IMR-90 (cell line): ENCODE data around the gene NCKAP5. TPM values are rescaled to one million over a fixed set of nuclear protein-coding genes. Genes with fewer than 3 reads are reported as not detected.

Experiments used
- ATAC-seq: fragments of 200-7000 bp; cut with Tn5 transposase; 2 replicates; pipeline ENCODE4 v1.9.1; 2020; ENCODE audit warnings: low read depth, mild to moderate bottlenecking, moderate library complexity
- BruUV-seq: library from RNA; stranded (reverse); fragments of 400-500 nt; replicated peaks from 2 replicates; lab custom pipeline; 2021; lab: Mats Ljungman, UMichigan
- CTCF ChIA-PET: fragments of 300-600 bp; formaldehyde crosslinking; extraction: SDS; loops from one replicate; lab custom pipeline; 2021; ENCODE audit warnings: antibody characterized with exemption; lab: Yijun Ruan, JAX
- POLR2A ChIA-PET: fragments of 300-600 bp; sonication (Branson Sonifier 250); formaldehyde crosslinking; loops from one replicate; lab custom pipeline; 2022; ENCODE audit warnings: antibody characterized with exemption; ENCODE audit not compliant: unreplicated experiment; lab: Charles Lee
- DNase-seq: peaks from one replicate; pipeline ENCODE4 v3.0.0; 2013
- H2AFZ ChIP-seq: replicated peaks from 2 replicates; pipeline ENCODE3; 2013; ENCODE audit warnings: low read length, mild to moderate bottlenecking; ENCODE audit not compliant: poor library complexity
- H2AK5ac ChIP-seq: 2 replicates; pipeline ENCODE4 v1.6.1; 2013; ENCODE audit warnings: low read depth, low read length, inconsistent platforms
- H2AK9ac ChIP-seq: replicated peaks from 2 replicates; pipeline ENCODE3; 2013; ENCODE audit warnings: mild to moderate bottlenecking, low read depth, low read length, moderate library complexity; ENCODE audit not compliant: poor library complexity
- H2BK120ac ChIP-seq: 2 replicates; pipeline ENCODE4 v1.6.1; 2013; ENCODE audit warnings: low read depth, low read length, inconsistent platforms
- H2BK15ac ChIP-seq: 3 replicates; pipeline ENCODE4 v1.6.1; 2013; ENCODE audit warnings: low read depth, low read length, inconsistent platforms
- H2BK20ac ChIP-seq: 2 replicates; pipeline ENCODE4 v1.6.1; 2013; ENCODE audit warnings: low read depth, mild to moderate bottlenecking, inconsistent platforms, low read length, moderate library complexity
- H2BK5ac ChIP-seq: 2 replicates; pipeline ENCODE4 v1.6.1; 2013; ENCODE audit warnings: mild to moderate bottlenecking, low read depth, low read length, inconsistent platforms; ENCODE audit not compliant: poor library complexity, severe bottlenecking
- H3K14ac ChIP-seq: replicated peaks from 2 replicates; pipeline ENCODE4 v1.6.1; 2013; ENCODE audit warnings: low read depth, low read length, inconsistent platforms
- H3K18ac ChIP-seq: 2 replicates; pipeline ENCODE4 v1.6.1; 2013; ENCODE audit warnings: low read depth, low read length, control low read depth
- H3K23ac ChIP-seq: 2 replicates; pipeline ENCODE4 v1.6.1; 2013; ENCODE audit warnings: low read depth, low read length, inconsistent platforms
- H3K27ac ChIP-seq: 2 replicates; pipeline ENCODE4 v1.5.1; 2013; ENCODE audit warnings: mild to moderate bottlenecking, control low read depth, low read length; ENCODE audit not compliant: insufficient read depth
- H3K27me3 ChIP-seq: 2 replicates; pipeline ENCODE4 v1.6.1; 2013; ENCODE audit warnings: low read length; ENCODE audit not compliant: control insufficient read depth, insufficient read depth
- H3K36me3 ChIP-seq: 2 replicates; pipeline ENCODE4 v1.6.1; 2013; ENCODE audit warnings: low read length, mixed read lengths; ENCODE audit not compliant: control insufficient read depth, insufficient read depth
- H3K4ac ChIP-seq: 2 replicates; pipeline ENCODE4 v1.6.1; 2013; ENCODE audit warnings: low read depth, low read length, inconsistent platforms
- H3K4me1 ChIP-seq: 2 replicates; pipeline ENCODE4 v1.6.1; 2013; ENCODE audit warnings: low read length, mixed read lengths; ENCODE audit not compliant: control insufficient read depth, insufficient read depth
- H3K4me2 ChIP-seq: 2 replicates; pipeline ENCODE4 v1.6.1; 2013; ENCODE audit warnings: low read depth, mild to moderate bottlenecking, control low read depth, low read length, moderate library complexity
- H3K4me3 ChIP-seq: 2 replicates; pipeline ENCODE4 v1.5.1; 2013; ENCODE audit warnings: low read depth, mild to moderate bottlenecking, control low read depth, low read length, moderate library complexity; ENCODE audit not compliant: insufficient read depth
- H3K56ac ChIP-seq: 2 replicates; pipeline ENCODE4 v1.6.1; 2013; ENCODE audit warnings: low read length, inconsistent platforms; ENCODE audit not compliant: insufficient read depth; ENCODE audit errors: extremely low read depth
- H3K79me1 ChIP-seq, 2 experiments: 2 replicates each; pipeline ENCODE4 v1.6.1; 2013; ENCODE audit warnings: low read length in 2 of 2, inconsistent platforms in 1 of 2, low read depth in 1 of 2
- H3K9ac ChIP-seq: 2 replicates; pipeline ENCODE4 v1.6.1; 2013; ENCODE audit warnings: low read depth, low read length, control low read depth
- H3K9me1 ChIP-seq: 2 replicates; pipeline ENCODE4 v1.6.1; 2013; ENCODE audit warnings: low read length, inconsistent platforms; ENCODE audit not compliant: insufficient read depth
- H3K9me3 ChIP-seq: 2 replicates; pipeline ENCODE4 v1.6.1; 2013; ENCODE audit warnings: low read length; ENCODE audit not compliant: control insufficient read depth, insufficient read depth
- H4K20me1 ChIP-seq: 2 replicates; pipeline ENCODE4 v1.6.1; 2013; ENCODE audit warnings: low read length, inconsistent platforms; ENCODE audit not compliant: insufficient read depth
- H4K5ac ChIP-seq: 2 replicates; pipeline ENCODE4 v1.6.1; 2013; ENCODE audit warnings: mild to moderate bottlenecking, low read depth, low read length, control low read depth
- H4K8ac ChIP-seq, 2 experiments: 2 replicates each; pipeline ENCODE4 v1.6.1; 2013; ENCODE audit warnings: low read depth in 2 of 2, low read length in 2 of 2, control low read depth in 1 of 2, inconsistent platforms in 1 of 2
- H4K91ac ChIP-seq: 2 replicates; pipeline ENCODE4 v1.6.1; 2013; ENCODE audit warnings: low read depth, low read length, inconsistent platforms; ENCODE audit not compliant: insufficient read depth
- BHLHE40 ChIP-seq: fragments of 150-350 bp; IDR thresholded peaks from 2 replicates; pipeline ENCODE4 v1.6.1; 2016; ENCODE audit warnings: mild to moderate bottlenecking, low read depth, low read length
- CHD1 ChIP-seq: IDR thresholded peaks from 2 replicates; pipeline ENCODE4 v1.6.1; 2012; ENCODE audit warnings: low read depth, low read length, improper control_type of control experiment
- CTCF ChIP-seq: conservative IDR thresholded peaks from 2 replicates; pipeline ENCODE4 v1.5.1; 2012; ENCODE audit warnings: mild to moderate bottlenecking, low read depth, low read length, improper control_type of control experiment
- ELK1 ChIP-seq: fragments of 150-350 bp; IDR thresholded peaks from 2 replicates; pipeline ENCODE4 v1.6.1; 2016; ENCODE audit warnings: low read depth, mild to moderate bottlenecking, low read length, moderate library complexity, borderline replicate concordance
- MAZ ChIP-seq: IDR thresholded peaks from 2 replicates; pipeline ENCODE4 v1.6.1; 2012; ENCODE audit warnings: low read depth, mild to moderate bottlenecking, low read length, improper control_type of control experiment, moderate library complexity, borderline replicate concordance
- MXI1 ChIP-seq: IDR thresholded peaks from 2 replicates; pipeline ENCODE4 v1.6.1; 2012; ENCODE audit warnings: low read depth, mild to moderate bottlenecking, low read length, moderate library complexity, borderline replicate concordance
- POLR2A ChIP-seq: IDR thresholded peaks from 2 replicates; pipeline ENCODE4 v1.6.1; 2012; ENCODE audit warnings: mild to moderate bottlenecking, low read depth, low read length
- RAD21 ChIP-seq: IDR thresholded peaks from 2 replicates; pipeline ENCODE4 v1.6.1; 2012; ENCODE audit warnings: low read length, improper control_type of control experiment
- RCOR1 ChIP-seq: IDR thresholded peaks from 2 replicates; pipeline ENCODE4 v1.6.1; 2012; ENCODE audit warnings: mild to moderate bottlenecking, low read length, improper control_type of control experiment; ENCODE audit not compliant: insufficient replicate concordance
- RFX5 ChIP-seq: IDR thresholded peaks from 2 replicates; pipeline ENCODE4 v1.8.0; 2012; ENCODE audit warnings: low read depth, mild to moderate bottlenecking, low read length, moderate library complexity
- USF2 ChIP-seq: fragments of 150-350 bp; IDR thresholded peaks from 2 replicates; pipeline ENCODE4 v1.6.1; 2017; ENCODE audit warnings: mild to moderate bottlenecking, antibody characterized with exemption, low read length, low read depth
- WGBS, 2 experiments: methylation state at CpG; one replicate each; pipeline versions ENCODE4 v1.1.5 to v1.1.7; 2013; ENCODE audit warnings: missing lambda C conversion rate in 2 of 2; ENCODE audit not compliant: insufficient read length in 1 of 2; ENCODE audit errors: extremely low coverage in 2 of 2; 5-methylcytosine and 5-hydroxymethylcytosine counted together
- dilution Hi-C: fragments of 300-500 bp; cut with HindIII; formaldehyde crosslinking; loops from one replicate; pipeline ENCODE4 v1.14.3; 2018; ENCODE audit warnings: low sequenced_read_pairs; ENCODE audit not compliant: unreplicated experiment
- in situ Hi-C: fragments of 300-500 bp; cut with MboI; formaldehyde crosslinking; loops from 3 replicates; pipeline ENCODE4 v1.14.3; 2019; ENCODE audit warnings: low sequenced_read_pairs, inconsistent platforms, mixed read lengths
- intact Hi-C: fragments of 100-400 bp; cut with micrococcal nuclease; formaldehyde crosslinking; loops from 2 replicates; pipeline ENCODE4 v1.10.0; 2022
- polyA plus RNA-seq, 3 experiments: library from polyadenylated mRNA; depleted of rRNA; stranded (reverse); fragments of >200 nt; gene quantifications; 2 replicates each; pipeline ENCODE4 v1.2.3, GENCODE V29; 2012; ENCODE audit warnings: low replicate concordance in 1 of 3
- total RNA-seq: library from RNA; depleted of rRNA; stranded (reverse); fragments of >200 nt; gene quantifications from 2 replicates; pipeline ENCODE4 v1.2.3, GENCODE V29; 2012

Gene NCKAP5
- total and polyA plus RNA-seq, 2 of the 4 experiments (the other 2 are of a cell fraction): 2.7 to 3.9 TPM

- no peaks in the 10 kb centered on the region for H3K27me3 ChIP-seq
- no peak overlapping the region for H3K4me3 ChIP-seq
- H2AK5ac ChIP-seq: peak overlapping the region; percentile 31; the same call in 1 of the 2 replicates
- WGBS, 2 experiments: 38% methylated on average over 1 of the region's 1 CpG; no CpG with 5 or more reads in 1 of the 2 experiments
- H3K4me2 ChIP-seq: peak overlapping the region; percentile 65; the same call in 1 of the 2 replicates
- H2AK9ac ChIP-seq: no peak overlapping the region
- no peaks in the 10 kb centered on the region for H3K36me3 ChIP-seq
- POLR2A ChIA-PET: no interaction called here
- no peaks in the 10 kb centered on the region for H4K20me1 ChIP-seq
- H3K9me3 ChIP-seq: no peaks in the 10 kb centered on the region
- peak overlapping the region in 1 of 2 experiments; percentile 22; a peak in 1 of 4 replicates for H4K8ac ChIP-seq
- H3K23ac ChIP-seq: peak overlapping the region; percentile 29; the same call in 1 of the 2 replicates
- no peak overlapping the region for H4K5ac ChIP-seq
- no peak overlapping the region for H2AFZ ChIP-seq
- BruUV-seq: no TSS peak
- ATAC-seq: peak; percentile 64
- no peak overlapping the region for H4K91ac ChIP-seq
- H2BK5ac ChIP-seq: peak overlapping the region; percentile 33
- H3K4ac ChIP-seq: peak overlapping the region; percentile 11; the same call in 1 of the 2 replicates
- H2BK120ac ChIP-seq: peak overlapping the region; percentile 30; the same call in 1 of the 2 replicates
- no peak overlapping the region for H3K27ac ChIP-seq
- peak overlapping the region; percentile 20 for H2BK20ac ChIP-seq
- no peak overlapping the region for H2BK15ac ChIP-seq
- H3K4me1 ChIP-seq: peaks cover 20% of the 10 kb centered on the region
- TF ChIP-seq RFX5: no peak
- TF ChIP-seq BHLHE40: no peak
- TF ChIP-seq RAD21: no peak
- TF ChIP-seq POLR2A: no peak
- TF ChIP-seq USF2: no peak
- TF ChIP-seq CHD1: no peak
- TF ChIP-seq ELK1: no peak
- no peak for TF ChIP-seq CTCF
- no peak for TF ChIP-seq RCOR1
- TF ChIP-seq MAZ: no peak
- TF ChIP-seq MXI1: no peak
- dilution Hi-C loops: no loop called here
- CTCF ChIA-PET: no interaction called here
- H3K18ac ChIP-seq: no peak overlapping the region; the same call in 1 of the 2 replicates
- H3K9me1 ChIP-seq: peaks cover 4% of the 10 kb centered on the region; the same call in 1 of the 2 replicates
- in situ Hi-C loops: no loop called here
- 0 out of 2 replicates have a peak overlapping the region, but pooled peaks have one; percentile 20 for H3K14ac ChIP-seq
- no peak overlapping the region for H3K56ac ChIP-seq
- H3K79me1 ChIP-seq: no peaks in the 10 kb centered on the region
- peak; percentile 80 for DNase-seq
- intact Hi-C loops: no loop called here
- H3K9ac ChIP-seq: no peak overlapping the region
Measured at GRCh38 chr2:133579274-133579673, 11.0 kb upstream of the NCKAP5 start.
